COLO829 (cell line): ENCODE measurements around the gene SCG2.
A peak's percentile ranks its signal among the peaks of the same experiment; 100 is the strongest.
"Not testable (repeated sequence)": the region's sequence is repeated elsewhere in the genome, so short reads cannot be mapped to it uniquely, and the experiment has no call there.

Experiments used
- DNase-seq: peaks from one replicate; pipeline ENCODE4 v3.0.0; 2012; ENCODE audit warnings: low spot score

SCG2 gene

GRCh38 chr2:223612501-223612900 is 10.3 kb upstream of the SCG2 start:
- no peak for DNase-seq

- DNase-seq, result no peak
Measured at GRCh38 chr2:223611061-223611460, 8.9 kb upstream of the SCG2 start.

GRCh38 chr2:223607476-223607875 is 5.3 kb upstream of the SCG2 start:
- DNase-seq, result no peak

- no peak for DNase-seq
Measured at GRCh38 chr2:223606946-223607345, 4.8 kb upstream of the SCG2 start.

GRCh38 chr2:223604231-223604630 is 2.1 kb upstream of the SCG2 start:
- no peak for DNase-seq

GRCh38 chr2:223602972-223603371 is 811 bp upstream of the SCG2 start:
- no peak for DNase-seq

GRCh38 chr2:223601018-223601417 is 1.1 kb downstream of the SCG2 start:
- no peak for DNase-seq

GRCh38 chr2:223599640-223600380 is 2.4 kb downstream of the SCG2 start:
- no peak for DNase-seq

GRCh38 chr2:223598994-223599639 is 3.0 kb downstream of the SCG2 start:
- no peak for DNase-seq

- DNase-seq, result no peak
Measured at GRCh38 chr2:223597076-223597475, 5.1 kb downstream of the SCG2 start.

GRCh38 chr2:223596208-223596607 is 6.0 kb downstream of the SCG2 start:
- no peak for DNase-seq

GRCh38 chr2:223594831-223595230 is 7.3 kb downstream of the SCG2 start:
- no peak for DNase-seq

- no peak for DNase-seq
Measured at GRCh38 chr2:223594259-223594658, 7.9 kb downstream of the SCG2 start.

GRCh38 chr2:223592689-223593088 is 9.5 kb downstream of the SCG2 start:
- DNase-seq, result not testable (repeated sequence)

- no peak for DNase-seq
Measured at GRCh38 chr2:223591596-223591995, 10.6 kb downstream of the SCG2 start.

- DNase-seq, result no peak
Measured at GRCh38 chr2:223590964-223591363, 11.2 kb downstream of the SCG2 start.

- DNase-seq, result no peak
Measured at GRCh38 chr2:223589901-223590300, 12.3 kb downstream of the SCG2 start.

GRCh38 chr2:223588251-223588650 is 13.9 kb downstream of the SCG2 start:
- no peak for DNase-seq

- DNase-seq, result no peak
Measured at GRCh38 chr2:223587301-223587700, 14.9 kb downstream of the SCG2 start.

GRCh38 chr2:223586261-223586660 is 15.9 kb downstream of the SCG2 start:
- peak; percentile 45 for DNase-seq

- DNase-seq, result no peak
Measured at GRCh38 chr2:223585666-223586065, 16.5 kb downstream of the SCG2 start.

- DNase-seq, result no peak
Measured at GRCh38 chr2:223582001-223582400, 20.2 kb downstream of the SCG2 start.

- DNase-seq, result peak; percentile 57
Measured at GRCh38 chr2:223580951-223581350, 21.2 kb downstream of the SCG2 start.

- no peak for DNase-seq
Measured at GRCh38 chr2:223578846-223579245, 23.3 kb downstream of the SCG2 start.
